Muscle layer of duodenum (tissue), 2 donors: ENCODE results near the gene DRD4.
"Not testable (repeated sequence)": the region's sequence is repeated elsewhere in the genome, so short reads cannot be mapped to it uniquely, and the experiment has no call there.

Experiments
- H3K27ac ChIP-seq: one replicate; pipeline ENCODE4 v1.7.0; 2013; ENCODE audit warnings: mild to moderate bottlenecking, low read length
- H3K27me3 ChIP-seq: one replicate; pipeline ENCODE4 v1.7.0; 2013; ENCODE audit warnings: low read depth, mild to moderate bottlenecking, control low read depth, low read length
- H3K36me3 ChIP-seq, 2 donors: one replicate each; pipeline ENCODE4 v1.7.0; 2013; ENCODE audit warnings: low read length in 2 of 2, control low read depth in 1 of 2, mild to moderate bottlenecking in 1 of 2; ENCODE audit not compliant: insufficient read depth in 2 of 2, control insufficient read depth in 1 of 2
- H3K4me1 ChIP-seq, 2 donors: one replicate each; pipeline ENCODE4 v1.7.0; 2013; ENCODE audit warnings: low read length in 2 of 2, mild to moderate bottlenecking in 2 of 2, control low read depth in 1 of 2, moderate library complexity in 1 of 2; ENCODE audit not compliant: insufficient read depth in 2 of 2, control insufficient read depth in 1 of 2
- H3K4me3 ChIP-seq, 2 donors: one replicate each; pipeline ENCODE4 v1.7.0; 2013; ENCODE audit warnings: low read length in 2 of 2, low read depth in 1 of 2, mild to moderate bottlenecking in 1 of 2
- H3K9me3 ChIP-seq, 2 donors: one replicate each; pipeline ENCODE4 v1.7.0; 2013; ENCODE audit warnings: low read length in 2 of 2, control low read depth in 1 of 2, mild to moderate bottlenecking in 1 of 2; ENCODE audit not compliant: control insufficient read depth in 1 of 2
- donor health status: healthy.

The DRD4 gene

GRCh38 chr11:653136-653535 lies 16.1 kb downstream of the DRD4 start:
- H3K36me3 ChIP-seq: peaks cover 0 to 20% of the 10 kb centered on the region in 2 donors
- H3K9me3 ChIP-seq, H3K4me3 ChIP-seq, H3K27me3 ChIP-seq, H3K4me1 ChIP-seq, H3K27ac ChIP-seq: not testable (repeated sequence)

- Histone ChIP-seq H3K36me3 (peaks cover 0 to 26% of the 10 kb centered on the region in 2 donors), H3K9me3 (no peaks in the 10 kb centered on the region), H3K4me3 (no peak overlapping the region), H3K27ac (no peak overlapping the region), H3K27me3 (no peaks in the 10 kb centered on the region), H3K4me1 (no peaks in the 10 kb centered on the region)
These were observed 16.8 kb downstream of the DRD4 start for GRCh38 chr11:653837-654236.

- peaks cover 0 to 31% of the 10 kb centered on the region in 2 donors for H3K36me3 ChIP-seq
- H3K27ac ChIP-seq, H3K27me3 ChIP-seq, H3K4me1 ChIP-seq, H3K4me3 ChIP-seq, H3K9me3 ChIP-seq: not testable (repeated sequence)
These were observed 17.4 kb downstream of the DRD4 start for GRCh38 chr11:654444-654843.

- H3K9me3 ChIP-seq: no peaks in the 10 kb centered on the region
- H3K4me3 ChIP-seq: no peak overlapping the region
- H3K36me3 ChIP-seq: peaks cover 0 to 38% of the 10 kb centered on the region in 2 donors
- H3K4me1 ChIP-seq: no peaks in the 10 kb centered on the region
- no peak overlapping the region for H3K27ac ChIP-seq
- no peaks in the 10 kb centered on the region for H3K27me3 ChIP-seq
These were observed 18.1 kb downstream of the DRD4 start for GRCh38 chr11:655036-655726.

GRCh38 chr11:656426-656825 lies 19.4 kb downstream of the DRD4 start:
- H3K36me3 ChIP-seq: peaks cover 0 to 36% of the 10 kb centered on the region in 2 donors
- no peaks in the 10 kb centered on the region for H3K9me3 ChIP-seq

GRCh38 chr11:656866-657265 lies 19.8 kb downstream of the DRD4 start:
- H3K9me3 ChIP-seq: no peaks in the 10 kb centered on the region
- H3K27ac ChIP-seq: no peak overlapping the region
- no peaks in the 10 kb centered on the region for H3K4me1 ChIP-seq
- H3K36me3 ChIP-seq: peaks cover 0 to 36% of the 10 kb centered on the region in 2 donors
- H3K4me3 ChIP-seq: no peak overlapping the region
- H3K27me3 ChIP-seq: no peaks in the 10 kb centered on the region

More at GRCh38 chr11:656426-656825, 19.4 kb downstream of the DRD4 start:
- Histone ChIP-seq H3K27me3 (no peaks in the 10 kb centered on the region), H3K4me1 (no peaks in the 10 kb centered on the region), H3K27ac (no peak overlapping the region), H3K4me3 (no peak overlapping the region)

- H3K27ac ChIP-seq: no peak overlapping the region
- no peaks in the 10 kb centered on the region for H3K4me1 ChIP-seq
- H3K9me3 ChIP-seq: no peaks in the 10 kb centered on the region
- no peak overlapping the region for H3K4me3 ChIP-seq
- no peaks in the 10 kb centered on the region for H3K27me3 ChIP-seq
- peaks cover 0 to 36% of the 10 kb centered on the region in 2 donors for H3K36me3 ChIP-seq
These were observed 20.6 kb downstream of the DRD4 start for GRCh38 chr11:657691-658126.

- no peaks in the 10 kb centered on the region for H3K27me3 ChIP-seq
- no peak overlapping the region for H3K4me3 ChIP-seq
- H3K27ac ChIP-seq: no peak overlapping the region
- no peaks in the 10 kb centered on the region for H3K9me3 ChIP-seq
- H3K4me1 ChIP-seq: no peaks in the 10 kb centered on the region
- peaks cover 0 to 28% of the 10 kb centered on the region in 2 donors for H3K36me3 ChIP-seq
These were observed 22.5 kb downstream of the DRD4 start for GRCh38 chr11:659532-660085.

- Histone ChIP-seq H3K9me3 (no peaks in the 10 kb centered on the region), H3K4me3 (no peak overlapping the region), H3K36me3 (peaks cover 0 to 28% of the 10 kb centered on the region in 2 donors), H3K4me1 (no peaks in the 10 kb centered on the region), H3K27me3 (no peaks in the 10 kb centered on the region), H3K27ac (no peak overlapping the region)
These were observed 23.2 kb downstream of the DRD4 start for GRCh38 chr11:660281-660680.

- Histone ChIP-seq H3K4me3 (no peak overlapping the region), H3K27ac (no peak overlapping the region), H3K27me3 (no peaks in the 10 kb centered on the region), H3K9me3 (no peaks in the 10 kb centered on the region), H3K4me1 (peaks cover 0 to under 1% of the 10 kb centered on the region in 2 donors), H3K36me3 (peaks cover 2 to 28% of the 10 kb centered on the region in 2 donors)
These were observed 23.8 kb downstream of the DRD4 start for GRCh38 chr11:660681-661444.

GRCh38 chr11:662689-663274 lies 25.7 kb downstream of the DRD4 start:
- H3K4me1 ChIP-seq: peaks cover 0 to 3% of the 10 kb centered on the region in 2 donors
- no peaks in the 10 kb centered on the region for H3K27me3 ChIP-seq
- peaks cover 4 to 23% of the 10 kb centered on the region in 2 donors for H3K36me3 ChIP-seq
- no peaks in the 10 kb centered on the region for H3K9me3 ChIP-seq
- H3K27ac ChIP-seq: no peak overlapping the region
- no peak overlapping the region for H3K4me3 ChIP-seq
